CD1c-positive myeloid dendritic cell (primary cell): Measurements from ENCODE around the gene MVD.

ENCODE experiments used
- DNase-seq: peaks from one replicate; pipeline ENCODE4 v3.0.0-alpha.2; 2016; ENCODE audit errors: extremely low spot score

The MVD gene

GRCh38 chr16:88655733-88656281, 7.1 kb downstream of the MVD start:
- DNase-seq, result no peak

GRCh38 chr16:88655053-88655732, 7.7 kb downstream of the MVD start:
- DNase-seq, result no peak

- DNase-seq, result no peak
These were observed 8.4 kb downstream of the MVD start for GRCh38 chr16:88654363-88655052.

- DNase-seq, result no peak
These were observed 9.1 kb downstream of the MVD start for GRCh38 chr16:88653596-88654362.

GRCh38 chr16:88653101-88653500, 9.8 kb downstream of the MVD start:
- DNase-seq, result no peak

GRCh38 chr16:88652762-88653063, 10.2 kb downstream of the MVD start:
- DNase-seq, result no peak

- no peak for DNase-seq
These were observed 10.7 kb downstream of the MVD start for GRCh38 chr16:88651989-88652761.

GRCh38 chr16:88651276-88651988, 11.5 kb downstream of the MVD start:
- DNase-seq, result peak; percentile 43

- DNase-seq, result peak; percentile 87
These were observed 12.1 kb downstream of the MVD start, which contains the start of gene CYBA for GRCh38 chr16:88650749-88651275. TSS of gene CYBA (minus strand) at chr16:88651053. CDS start at chr16:88651013, 40 bp downstream.

- DNase-seq, result peak; percentile 48
These were observed 12.8 kb downstream of the MVD start for GRCh38 chr16:88649924-88650748.

GRCh38 chr16:88649195-88649923, 13.5 kb downstream of the MVD start:
- DNase-seq, result no peak

- no peak for DNase-seq
These were observed 15.5 kb downstream of the MVD start for GRCh38 chr16:88647178-88648070.

- no peak for DNase-seq
These were observed 16.4 kb downstream of the MVD start for GRCh38 chr16:88646345-88647034.

GRCh38 chr16:88645941-88646340, 16.9 kb downstream of the MVD start:
- DNase-seq, result no peak

GRCh38 chr16:88645455-88645854, 17.4 kb downstream of the MVD start:
- DNase-seq, result no peak

GRCh38 chr16:88643644-88643932, 19.3 kb downstream of the MVD start:
- DNase-seq, result no peak

- DNase-seq, result no peak
These were observed 19.8 kb downstream of the MVD start for GRCh38 chr16:88642881-88643643.
